Body of pancreas (tissue), 4 donors: ENCODE measurements around the gene C16orf46.

ENCODE experiments used
- POLR2A ChIP-seq, 3 donors: fragments of 450-650 bp; IDR thresholded peaks; one replicate each; pipeline ENCODE4 v1.6.1; 2016; ENCODE audit warnings: antibody characterized with exemption in 3 of 3, mild to moderate bottlenecking in 2 of 3
- TF ChIP-seq, protein P1 (sequence below), 7 experiments: fragments of 450-650 bp in 4 of 7; fragments of 200-600 bp in 3 of 7; sonication (generic) in 3 of 7; IDR thresholded peaks; one replicate each; pipeline ENCODE4 v1.5.1; 2016 to 2019; ENCODE audit warnings: antibody characterized with exemption in 7 of 7

DNA sequence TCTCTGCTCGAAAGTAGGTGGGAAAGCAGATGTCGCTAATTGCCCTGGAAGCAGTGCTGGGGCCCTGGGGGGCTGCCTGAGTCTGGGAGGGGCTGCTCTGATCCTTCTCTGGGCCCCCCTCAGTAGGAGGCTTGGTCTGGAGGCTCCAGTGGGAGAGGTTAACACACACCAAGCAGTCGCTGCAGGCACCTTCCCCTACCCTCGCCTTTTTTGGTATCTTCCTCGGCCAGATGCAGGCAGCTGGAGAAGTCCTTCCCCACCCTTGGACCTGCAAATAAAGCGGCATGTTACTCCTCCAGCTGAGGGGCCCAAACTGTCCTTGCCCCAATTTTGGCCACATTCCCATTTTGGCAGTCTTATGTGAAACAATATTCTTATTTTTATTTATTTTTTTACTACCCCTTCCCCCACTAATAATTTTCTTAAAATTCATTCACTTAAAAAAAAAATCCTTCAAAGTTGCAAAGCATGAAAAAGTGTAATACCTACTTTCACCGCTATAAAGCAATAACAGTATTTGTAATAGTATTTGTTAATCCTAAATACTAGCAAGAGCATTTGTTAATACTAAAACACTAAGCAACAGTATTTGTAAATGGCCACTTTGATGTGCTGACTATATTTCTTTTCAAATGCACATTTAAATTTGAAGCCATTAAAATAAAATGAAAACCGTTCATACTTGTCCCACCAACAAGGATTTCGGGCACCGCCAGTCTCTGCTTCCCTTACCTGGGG is 15.0 kb downstream of the C16orf46 start:
- TF ChIP-seq, protein P1, sequence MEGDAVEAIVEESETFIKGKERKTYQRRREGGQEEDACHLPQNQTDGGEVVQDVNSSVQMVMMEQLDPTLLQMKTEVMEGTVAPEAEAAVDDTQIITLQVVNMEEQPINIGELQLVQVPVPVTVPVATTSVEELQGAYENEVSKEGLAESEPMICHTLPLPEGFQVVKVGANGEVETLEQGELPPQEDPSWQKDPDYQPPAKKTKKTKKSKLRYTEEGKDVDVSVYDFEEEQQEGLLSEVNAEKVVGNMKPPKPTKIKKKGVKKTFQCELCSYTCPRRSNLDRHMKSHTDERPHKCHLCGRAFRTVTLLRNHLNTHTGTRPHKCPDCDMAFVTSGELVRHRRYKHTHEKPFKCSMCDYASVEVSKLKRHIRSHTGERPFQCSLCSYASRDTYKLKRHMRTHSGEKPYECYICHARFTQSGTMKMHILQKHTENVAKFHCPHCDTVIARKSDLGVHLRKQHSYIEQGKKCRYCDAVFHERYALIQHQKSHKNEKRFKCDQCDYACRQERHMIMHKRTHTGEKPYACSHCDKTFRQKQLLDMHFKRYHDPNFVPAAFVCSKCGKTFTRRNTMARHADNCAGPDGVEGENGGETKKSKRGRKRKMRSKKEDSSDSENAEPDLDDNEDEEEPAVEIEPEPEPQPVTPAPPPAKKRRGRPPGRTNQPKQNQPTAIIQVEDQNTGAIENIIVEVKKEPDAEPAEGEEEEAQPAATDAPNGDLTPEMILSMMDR (IDR thresholded peaks at IDR 0.05), result no peak
- TF ChIP-seq POLR2A (IDR thresholded peaks at IDR 0.05), result no peak
